HepG2 (cell line): Measurements from ENCODE around the gene CMTM3. TPM values are rescaled to one million over a fixed set of nuclear protein-coding genes. Genes with fewer than 3 reads are reported as not detected.

Experiments
- ATAC-seq: fragments of 200-7000 bp; cut with Tn5 transposase; 3 replicates; pipeline ENCODE4 v1.9.1; 2020; ENCODE audit warnings: mild to moderate bottlenecking, moderate library complexity
- BruUV-seq: library from RNA; stranded (reverse); fragments of 400-500 nt; replicated peaks from 2 replicates; lab custom pipeline; 2021; lab: Mats Ljungman, UMichigan
- CTCF ChIA-PET: fragments of 300-600 bp; formaldehyde crosslinking; extraction: SDS; loops from one replicate; lab custom pipeline; 2021; ENCODE audit warnings: low total read pairs, inconsistent platforms, low intra/inter-chr PET ratio; lab: Yijun Ruan, JAX
- POLR2A ChIA-PET: fragments of 350-600 bp; sonication (Branson Sonifier 250); formaldehyde crosslinking; loops from one replicate; lab custom pipeline; 2020; ENCODE audit warnings: antibody characterized with exemption, inconsistent platforms; lab: Yijun Ruan, JAX
- DNase-seq: peaks from one replicate; pipeline ENCODE4 v3.0.0-alpha.2; 2015; ENCODE audit warnings: low spot score
- FAIRE-seq: peaks from 3 replicates; lab custom pipeline; 2011; peaks lifted over from hg19 to GRCh38; lab: Jason Lieb, UNC
- H2AFZ ChIP-seq: one replicate; pipeline ENCODE4 v1.6.1; 2011; ENCODE audit warnings: low read length, inconsistent platforms
- H3K27ac ChIP-seq: fragments of 300-600 bp; 3 replicates; pipeline ENCODE4 v1.8.0; 2011; ENCODE audit warnings: mixed run types, mild to moderate bottlenecking, mixed read lengths, low read length, inconsistent platforms; ENCODE audit not compliant: insufficient read depth; ENCODE audit errors: extremely low read length
- H3K27me3 ChIP-seq, 2 experiments: fragments of 200-600 bp in 1 of 2; 2 replicates in 1 of 2; 3 replicates in 1 of 2; pipeline versions ENCODE4 v1.6.0 to v1.8.0; 2011; ENCODE audit warnings: low read length in 2 of 2, mild to moderate bottlenecking in 2 of 2, moderate library complexity in 2 of 2, inconsistent platforms in 1 of 2; ENCODE audit not compliant: insufficient read depth in 2 of 2, control insufficient read depth in 1 of 2
- H3K36me3 ChIP-seq, 2 experiments: fragments of 200-600 bp in 1 of 2; replicated peaks in 1 of 2; 2 replicates in 1 of 2; 3 replicates in 1 of 2; pipeline versions ENCODE4 v1.5.1 to v1.8.0; 2011; ENCODE audit warnings: low read length in 2 of 2, inconsistent platforms in 1 of 2; ENCODE audit not compliant: insufficient read depth in 2 of 2, control insufficient read depth in 1 of 2
- H3K4me1 ChIP-seq: 2 replicates; pipeline ENCODE4 v1.5.1; 2012; ENCODE audit warnings: low read length, inconsistent platforms; ENCODE audit not compliant: insufficient read depth
- H3K4me2 ChIP-seq: 2 replicates; pipeline ENCODE4 v1.6.0; 2011; ENCODE audit warnings: low read depth, low read length, inconsistent platforms
- H3K4me3 ChIP-seq, 3 experiments: fragments of 200-600 bp in 1 of 3; sonication (generic), shearing (Covaris generic) in 1 of 3; replicated peaks in 1 of 3; 2 replicates each; pipeline ENCODE4 v1.5.1; 2011 to 2016; ENCODE audit warnings: low read length in 3 of 3, inconsistent platforms in 2 of 3, low read depth in 2 of 3, mild to moderate bottlenecking in 2 of 3, control low read depth in 1 of 3, mixed read lengths in 1 of 3; ENCODE audit not compliant: insufficient read depth in 1 of 3
- H3K79me2 ChIP-seq: one replicate; pipeline ENCODE4 v1.6.1; 2011; ENCODE audit warnings: low read length, inconsistent platforms; ENCODE audit not compliant: insufficient read depth
- H3K9ac ChIP-seq: 2 replicates; pipeline ENCODE4 v1.6.0; 2011; ENCODE audit warnings: mild to moderate bottlenecking, low read depth, low read length, inconsistent platforms; ENCODE audit not compliant: insufficient read depth
- H3K9me3 ChIP-seq: 2 replicates; pipeline ENCODE4 v1.5.1; 2012; ENCODE audit warnings: mild to moderate bottlenecking, low read length
- H4K20me1 ChIP-seq: 2 replicates; pipeline ENCODE4 v1.6.0; 2011; ENCODE audit warnings: inconsistent platforms, mild to moderate bottlenecking, low read length, moderate library complexity; ENCODE audit not compliant: insufficient read depth
- CREB1 ChIP-seq, 2 experiments: fragments of 450-650 bp in 1 of 2; IDR thresholded peaks; 2 replicates each; pipeline ENCODE4 v1.6.1; 2016 to 2017; ENCODE audit warnings: control low read depth in 1 of 2, mild to moderate bottlenecking in 1 of 2, missing compliant biosample characterization in 1 of 2, missing genetic modification characterization in 1 of 2
- HBP1 ChIP-seq: IDR thresholded peaks from 2 replicates; pipeline ENCODE4 v1.6.1; 2016; ENCODE audit warnings: low read depth, control low read depth
- HMGXB3 ChIP-seq: sonication (generic); formaldehyde crosslinking; IDR thresholded peaks from 2 replicates; pipeline ENCODE4 v1.4.0; 2020; ENCODE audit warnings: missing genetic modification reagents, borderline replicate concordance
- HOXA3 ChIP-seq: sonication (generic); formaldehyde crosslinking; IDR thresholded peaks from 2 replicates; pipeline ENCODE4 v1.5.0; 2020; ENCODE audit warnings: missing genetic modification reagents
- SP5 ChIP-seq: IDR thresholded peaks from 2 replicates; pipeline ENCODE4 v1.6.1; 2016; ENCODE audit warnings: low read depth, borderline replicate concordance
- ZNF225 ChIP-seq: sonication (generic); formaldehyde crosslinking; IDR thresholded peaks from 2 replicates; pipeline ENCODE4 v1.4.0; 2020; ENCODE audit warnings: mild to moderate bottlenecking, missing genetic modification reagents
- ZNF607 ChIP-seq: sonication (generic); formaldehyde crosslinking; IDR thresholded peaks from 2 replicates; pipeline ENCODE4 v1.5.1; 2020; ENCODE audit warnings: missing genetic modification reagents, mild to moderate bottlenecking, borderline replicate concordance
- WGBS: methylation state at CpG from one replicate; pipeline ENCODE4 v1.1.6; 2017; ENCODE audit warnings: low lambda C conversion rate; 5-methylcytosine and 5-hydroxymethylcytosine counted together
- in situ Hi-C: cut with HindIII; loops from 2 replicates; pipeline ENCODE4 v1.10.0; 2017; ENCODE audit warnings: low pct_unique_long_range_greater_than_20kb; ENCODE audit not compliant: extremely low pct_ligation_motif_present
- intact Hi-C: fragments of 100-400 bp; cut with micrococcal nuclease; formaldehyde crosslinking; loops from one replicate; pipeline ENCODE4 v1.10.0; 2022; ENCODE audit not compliant: unreplicated experiment
- polyA plus RNA-seq, 8 experiments: library from polyadenylated mRNA; depleted of rRNA in 3 of 8; stranded (reverse) in 7 of 8; unstranded in 1 of 8; fragments of >200 nt; fragmentation: Illumina TruSeq in 4 of 8; extraction: Trizol in 4 of 8; gene quantifications; 2 replicates each; pipeline versions ENCODE4 v1.2.1 to v1.2.3, GENCODE V29; 2011 to 2016; ENCODE audit warnings: low read depth in 4 of 8, missing spikeins in 1 of 8, mixed read lengths in 1 of 8; ENCODE audit not compliant: insufficient read depth in 1 of 8
- total RNA-seq, 5 experiments: library from RNA; depleted of rRNA; stranded (reverse); fragments of >200 nt; fragmentation: Illumina TruSeq; extraction: Trizol; gene quantifications; 2 replicates each; pipeline ENCODE4 v1.2.3, GENCODE V29; 2016; ENCODE audit warnings: low read depth in 1 of 5

Gene CMTM3
- total and polyA plus RNA-seq, 2 of the 13 experiments (the other 11 are each of a cell fraction or from before 2014, with no cell fraction given): 29.2 to 48.7 TPM

DNA sequence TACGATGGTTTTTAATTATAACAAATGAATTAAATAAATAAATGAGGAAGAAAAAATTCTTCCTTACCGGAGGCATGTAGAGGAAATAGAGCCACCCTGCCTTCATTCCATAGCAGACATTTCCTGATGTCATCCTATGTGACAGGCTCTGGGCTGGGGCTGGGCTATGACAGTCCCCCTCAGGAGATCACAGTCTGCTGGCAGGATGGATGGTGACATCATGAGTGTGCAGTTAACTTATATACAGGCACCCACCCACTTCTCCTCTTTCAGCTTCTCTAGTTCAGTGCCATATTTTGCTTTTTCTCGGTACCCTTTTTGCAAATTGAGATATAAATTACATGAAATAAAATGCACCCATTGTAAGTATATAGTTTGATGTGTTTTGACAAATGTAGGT is 6.4 kb upstream of the CMTM3 start:
- H3K9me3 ChIP-seq: no peaks in the 10 kb centered on the region
- no peaks in the 10 kb centered on the region for H3K36me3 ChIP-seq
- POLR2A ChIA-PET: no interaction called here
- H3K4me1 ChIP-seq: peaks cover 14% of the 10 kb centered on the region
- H3K4me2 ChIP-seq: no peak overlapping the region
- no peaks in the 10 kb centered on the region for H4K20me1 ChIP-seq
- intact Hi-C loops: no loop called here
- peaks cover 1 to 3% of the 10 kb centered on the region in 2 experiments; a peak in 1 of 5 replicates for H3K27me3 ChIP-seq
- no peak for TF ChIP-seq HBP1 (CRISPR knock-in tag)
- no peak for TF ChIP-seq ZNF607
- TF ChIP-seq SP5: no peak
- no peak for TF ChIP-seq HMGXB3
- no peak for TF ChIP-seq HOXA3 (CRISPR knock-in tag)
- TF ChIP-seq CREB1 (IDR thresholded peaks at IDR 0.05): peak; percentile 49
- no peak for TF ChIP-seq CREB1 (CRISPR knock-in tag; IDR thresholded peaks at IDR 0.05)
- TF ChIP-seq ZNF225 (CRISPR knock-in tag): no peak
- TF ChIP-seq, all 625 proteins: peak for 1
- H2AFZ ChIP-seq: no peak overlapping the region
- DNase-seq: no peak
- H3K27ac ChIP-seq: no peak overlapping the region
- no peak for FAIRE-seq
- no peak overlapping the region for H3K4me3 ChIP-seq
- 68% methylated on average over 3 of the region's 3 CpGs for WGBS
- BruUV-seq: no TSS peak
- H3K9ac ChIP-seq: no peak overlapping the region
- in situ Hi-C loops: no loop called here
- ATAC-seq: no peak
- CTCF ChIA-PET: no interaction called here
- H3K79me2 ChIP-seq: no peaks in the 10 kb centered on the region
